ENCODE measurements around the gene RNU6-8. TPM values are rescaled to one million over a fixed set of nuclear protein-coding genes. Genes with fewer than 3 reads are reported as not detected.
A peak's percentile ranks its signal among the peaks of the same experiment; 100 is the strongest.

The RNU6-8 gene
- total and polyA plus RNA-seq, 10 of the 15 experiments (the other 5 are each of a cell fraction or from before 2014, with no cell fraction given) = not detected

DNA sequence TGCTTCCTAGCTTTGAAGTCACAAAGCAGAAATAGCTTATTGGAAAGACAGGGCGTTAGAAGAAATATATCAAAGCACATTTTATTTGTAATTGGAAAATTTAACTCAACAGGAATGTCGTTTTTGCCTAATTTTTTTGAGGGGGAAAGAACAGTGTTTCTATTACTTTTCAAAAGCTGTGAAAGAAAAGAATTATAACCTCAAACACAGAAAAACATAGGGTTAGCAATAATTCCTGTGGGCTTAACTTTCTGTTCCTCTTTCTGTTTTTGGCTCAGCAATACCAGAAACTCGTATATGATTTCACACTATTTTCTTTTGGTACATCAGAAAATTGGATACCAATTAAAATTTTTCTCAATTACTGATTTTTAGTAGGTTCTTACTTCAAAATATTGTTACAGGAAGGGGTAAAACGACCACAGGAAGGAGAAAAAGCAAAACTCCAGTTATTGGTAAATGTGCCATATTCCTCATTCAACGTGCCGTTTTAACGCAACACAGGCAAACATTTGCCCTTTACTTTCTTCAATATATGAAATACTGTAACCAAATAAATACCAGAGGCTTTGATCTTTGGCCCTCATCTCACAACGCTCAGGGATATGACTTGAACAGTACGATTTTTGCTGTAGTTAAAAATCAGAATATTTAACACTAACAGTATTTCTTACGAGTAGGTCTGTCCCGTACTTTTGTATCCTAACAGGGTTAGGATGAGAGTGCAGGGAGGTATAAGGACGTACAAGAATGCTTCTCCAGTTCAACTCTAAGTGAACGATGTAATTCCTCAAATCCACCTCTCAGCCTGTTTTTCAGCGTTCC is 2.5 kb downstream of the RNU6-8 start:
- Histone ChIP-seq H3K9ac (ENCODE audit: control insufficient read depth, insufficient read depth, low read length) (peak overlapping the region; percentile 3), H3K4me1 (ENCODE audit: control insufficient read depth, insufficient read depth, low read length) (peaks cover 27% of the 10 kb centered on the region), H3K9me3 (replicated peaks; ENCODE audit: control insufficient read depth, insufficient read depth, low read length) (no peaks in the 10 kb centered on the region), H3K36me3 (ENCODE audit: control insufficient read depth in 2 of 2, insufficient read depth in 2 of 2, low read length in 1 of 2) (no peaks in the 10 kb centered on the region), H3K27ac (ENCODE audit: control insufficient read depth, insufficient read depth) (peak overlapping the region; percentile 34), H3K27me3 (replicated peaks in 1 of 2; ENCODE audit: control insufficient read depth in 2 of 2, insufficient read depth in 2 of 2, low read length in 1 of 2) (no peaks in the 10 kb centered on the region), H3K4me3 (peak overlapping the region; percentile 73), H2AFZ (ENCODE audit: control insufficient read depth, low read depth, low read length) (peak overlapping the region; percentile 74), H4K20me1 (ENCODE audit: control insufficient read depth, insufficient read depth) (no peaks in the 10 kb centered on the region), H3K79me2 (ENCODE audit: control insufficient read depth, insufficient read depth, low read length) (no peaks in the 10 kb centered on the region), H3K4me2 (ENCODE audit: control insufficient read depth, insufficient read depth) (peak overlapping the region; percentile 91)
- ChIA-PET SMC1A (ENCODE audit: uncharacterized antibody, unreplicated experiment) (interaction anchor here (0.7 to 3.0 kb wide), 10 partner anchors 15 to 260 kb away, joined by 3 to 13 read pairs (median 4); no protein-coding TSS in a partner anchor), CTCF (interaction anchor here (0.8 to 2.6 kb wide), 6 partner anchors 51 to 751 kb away, joined by 3 to 15 read pairs (median 4); no protein-coding TSS in a partner anchor), POLR2A (interaction anchor here (0.7 to 0.9 kb wide), 2 partner anchors 123 to 169 kb away, joined by 3 to 5 read pairs; partner anchors contain the start of gene ARHGAP5), RAD21 (ENCODE audit: unreplicated experiment) (interaction anchor here (0.8 to 3.3 kb wide), 5 partner anchors 54 to 127 kb away, joined by 3 to 13 read pairs (median 5); partner anchors contain the start of gene ARHGAP5)
- intact Hi-C loops (cut with micrococcal nuclease; ENCODE audit: unreplicated experiment) (no loop called here), in situ Hi-C loops (cut with MboI) (loop anchor here (5.0 kb wide), 1 partner anchor 123 kb away; the partner anchor contains the start of gene ARHGAP5)
- DNase-seq (ENCODE audit: low read depth, low spot score) = no peak
- BruUV-seq (replicated peaks) = no TSS peak
- under 1% methylated on average over 14 of the region's 14 CpGs for WGBS (ENCODE audit: insufficient coverage, insufficient replicate concordance, low lambda C conversion rate, missing lambda C conversion rate)
- peak; percentile 24 for ATAC-seq
- no peak for FAIRE-seq
- TF ChIP-seq PML (IDR thresholded peaks at IDR 0.05; ENCODE audit: low read length) (no peak), TBL1XR1 (IDR thresholded peaks at IDR 0.05; ENCODE audit: low read depth, low read length) (no peak; the same call in 1 of the 2 replicates), BCLAF1 (IDR thresholded peaks at IDR 0.05) (no peak), E4F1 (IDR thresholded peaks at IDR 0.05; ENCODE audit: borderline replicate concordance, partially characterized antibody) (no peak), BCL3 (IDR thresholded peaks at IDR 0.05; ENCODE audit: borderline replicate concordance, insufficient read depth, low read depth, low read length, poor library complexity, severe bottlenecking) (no peak), BACH1 (IDR thresholded peaks at IDR 0.05; ENCODE audit: borderline replicate concordance) (peak; percentile 72; the same call in 1 of the 2 replicates), STAT3 (IDR thresholded peaks at IDR 0.05; ENCODE audit: low read depth, low read length) (no peak), MLLT1 (IDR thresholded peaks at IDR 0.05) (no peak; the same call in 1 of the 2 replicates), EZH2 (IDR thresholded peaks at IDR 0.05; ENCODE audit: borderline replicate concordance, control insufficient read depth, low read depth, low read length) (no peak), FOXM1 (IDR thresholded peaks at IDR 0.05; ENCODE audit: low read depth, low read length) (no peak), TCF7 (IDR thresholded peaks at IDR 0.05; ENCODE audit: borderline replicate concordance) (no peak), ATF7 (IDR thresholded peaks at IDR 0.05; ENCODE audit: low read depth) (0 out of 2 replicates have a peak, but pooled peaks have one; percentile 36), ZNF622 (IDR thresholded peaks at IDR 0.05) (no peak), ZNF207 (IDR thresholded peaks at IDR 0.05; ENCODE audit: borderline replicate concordance) (no peak)

Measured in GM12878 (cell line).